ENCODE results near the gene ROR1.

Gene ROR1

DNA sequence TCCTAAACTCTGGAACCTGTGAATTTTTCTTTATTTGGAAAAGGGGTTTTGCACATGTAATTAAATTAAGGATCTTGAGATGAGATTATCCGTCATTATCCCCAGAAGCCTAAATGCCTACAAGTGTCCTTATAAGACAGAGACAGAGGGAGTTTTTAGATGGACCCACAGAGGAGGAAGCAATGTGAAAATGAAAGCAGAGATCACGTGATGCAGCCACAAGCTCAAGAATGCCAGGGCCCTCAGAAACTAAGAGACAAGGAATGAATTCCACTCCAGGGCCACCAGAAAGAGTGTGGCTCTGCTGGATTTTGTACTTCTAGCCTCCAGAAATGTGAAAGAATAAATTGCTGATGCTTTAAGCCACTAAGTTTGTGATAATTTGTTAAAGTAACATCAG is 246.0 kb downstream of the ROR1 start:
- Histone ChIP-seq H3K27me3 (no peaks in the 10 kb centered on the region), H3K9me3 (no peaks in the 10 kb centered on the region), H3K36me3 (no peaks in the 10 kb centered on the region), H3K4me1 (ENCODE audit: control insufficient read depth in 1 of 2, insufficient read depth in 1 of 2, low read depth in 1 of 2, low read length in 1 of 2) (no peaks in the 10 kb centered on the region), H3K4me3 (ENCODE audit: low read depth in 1 of 2, low read length in 1 of 2) (no peak overlapping the region), H3K27ac (no peak overlapping the region)
- TF ChIP-seq CTCF (IDR thresholded peaks at IDR 0.05) = no peak

GRCh38 chr1:64021066-64021465 is 247.2 kb downstream of the ROR1 start:
- TF ChIP-seq CTCF (IDR thresholded peaks at IDR 0.05) = no peak
- Histone ChIP-seq H3K36me3 (no peaks in the 10 kb centered on the region), H3K9me3 (no peaks in the 10 kb centered on the region), H3K27me3 (no peaks in the 10 kb centered on the region), H3K27ac (no peak overlapping the region), H3K4me3 (ENCODE audit: low read depth in 1 of 2, low read length in 1 of 2) (no peak overlapping the region), H3K4me1 (ENCODE audit: control insufficient read depth in 1 of 2, insufficient read depth in 1 of 2, low read depth in 1 of 2, low read length in 1 of 2) (no peaks in the 10 kb centered on the region)

- H3K4me1 ChIP-seq (ENCODE audit: control insufficient read depth in 1 of 2, insufficient read depth in 1 of 2, low read depth in 1 of 2, low read length in 1 of 2) = no peaks in the 10 kb centered on the region
- no peak for TF ChIP-seq CTCF (IDR thresholded peaks at IDR 0.05)
Observed at GRCh38 chr1:64025051-64025450, 251.2 kb downstream of the ROR1 start.

DNA sequence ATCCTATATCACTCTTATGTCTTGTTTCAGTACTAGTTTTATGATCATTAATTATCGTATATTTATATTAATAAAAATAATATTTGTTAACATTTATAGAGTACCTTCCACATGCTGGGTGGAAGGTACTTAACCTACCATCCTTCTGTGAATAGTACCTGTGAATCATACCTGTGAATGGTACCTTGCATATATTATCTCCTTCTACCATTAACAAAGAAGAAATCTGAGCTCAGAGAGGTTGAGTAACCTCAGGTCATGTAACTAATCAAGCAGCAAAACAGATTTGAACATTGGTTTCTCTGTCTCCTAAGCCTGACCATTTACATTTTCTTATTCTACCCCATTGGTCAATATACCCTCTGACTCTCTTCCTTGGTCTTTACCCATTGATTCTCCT is 255.2 kb downstream of the ROR1 start:
- H3K36me3 ChIP-seq = no peaks in the 10 kb centered on the region

More at GRCh38 chr1:64025051-64025450, 251.2 kb downstream of the ROR1 start:
- Histone ChIP-seq H3K27me3 (no peaks in the 10 kb centered on the region), H3K36me3 (no peaks in the 10 kb centered on the region), H3K4me3 (ENCODE audit: low read depth in 1 of 2, low read length in 1 of 2) (no peak overlapping the region), H3K27ac (no peak overlapping the region), H3K9me3 (no peaks in the 10 kb centered on the region)

DNA sequence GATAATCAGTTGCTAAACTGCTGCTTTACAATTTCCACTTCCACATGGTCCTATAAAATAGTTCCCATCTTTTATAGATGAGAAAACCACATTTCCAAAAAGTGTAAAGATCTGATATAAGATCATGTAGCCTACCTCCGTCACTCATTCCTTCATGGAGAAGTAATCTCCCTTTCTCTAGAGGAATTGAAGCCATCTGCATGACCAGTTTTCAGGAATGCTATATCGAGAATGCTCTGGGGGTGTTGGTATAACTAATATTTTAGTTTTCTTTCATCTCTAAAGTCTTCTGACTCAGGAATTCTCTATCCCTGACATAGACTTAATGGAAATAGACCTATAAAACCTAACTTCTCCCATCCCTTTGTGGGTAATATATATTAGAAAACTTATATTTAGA is 256.6 kb downstream of the ROR1 start:
- no peak for TF ChIP-seq CTCF (IDR thresholded peaks at IDR 0.05)
- no peaks in the 10 kb centered on the region for H3K4me1 ChIP-seq (ENCODE audit: control insufficient read depth in 1 of 2, insufficient read depth in 1 of 2, low read depth in 1 of 2, low read length in 1 of 2)
- H3K9me3 ChIP-seq = no peaks in the 10 kb centered on the region
- no peak overlapping the region for H3K27ac ChIP-seq
- H3K4me3 ChIP-seq (ENCODE audit: low read depth in 1 of 2, low read length in 1 of 2) = no peak overlapping the region
- no peaks in the 10 kb centered on the region for H3K36me3 ChIP-seq
- H3K27me3 ChIP-seq = no peaks in the 10 kb centered on the region

More for the DNA sequence above, 255.2 kb downstream of the ROR1 start:
- no peaks in the 10 kb centered on the region for H3K27me3 ChIP-seq
- no peak for TF ChIP-seq CTCF (IDR thresholded peaks at IDR 0.05)
- no peak overlapping the region for H3K4me3 ChIP-seq (ENCODE audit: low read depth in 1 of 2, low read length in 1 of 2)
- H3K27ac ChIP-seq = no peak overlapping the region
- no peaks in the 10 kb centered on the region for H3K4me1 ChIP-seq (ENCODE audit: control insufficient read depth in 1 of 2, insufficient read depth in 1 of 2, low read depth in 1 of 2, low read length in 1 of 2)
- H3K9me3 ChIP-seq = no peaks in the 10 kb centered on the region

GRCh38 chr1:64031236-64031635 is 257.4 kb downstream of the ROR1 start:
- no peak overlapping the region for H3K27ac ChIP-seq
- no peak for TF ChIP-seq CTCF (IDR thresholded peaks at IDR 0.05)
- no peak overlapping the region for H3K4me3 ChIP-seq (ENCODE audit: low read depth in 1 of 2, low read length in 1 of 2)
- no peaks in the 10 kb centered on the region for H3K9me3 ChIP-seq
- no peaks in the 10 kb centered on the region for H3K27me3 ChIP-seq
- H3K4me1 ChIP-seq (ENCODE audit: control insufficient read depth in 1 of 2, insufficient read depth in 1 of 2, low read depth in 1 of 2, low read length in 1 of 2) = no peaks in the 10 kb centered on the region
- H3K36me3 ChIP-seq = no peaks in the 10 kb centered on the region

All from neutrophil (primary cell).